ENCODE results near the gene PGM5.
"Not testable (repeated sequence)": the region's sequence is repeated elsewhere in the genome, so short reads cannot be mapped to it uniquely, and the experiment has no call there.

DNA sequence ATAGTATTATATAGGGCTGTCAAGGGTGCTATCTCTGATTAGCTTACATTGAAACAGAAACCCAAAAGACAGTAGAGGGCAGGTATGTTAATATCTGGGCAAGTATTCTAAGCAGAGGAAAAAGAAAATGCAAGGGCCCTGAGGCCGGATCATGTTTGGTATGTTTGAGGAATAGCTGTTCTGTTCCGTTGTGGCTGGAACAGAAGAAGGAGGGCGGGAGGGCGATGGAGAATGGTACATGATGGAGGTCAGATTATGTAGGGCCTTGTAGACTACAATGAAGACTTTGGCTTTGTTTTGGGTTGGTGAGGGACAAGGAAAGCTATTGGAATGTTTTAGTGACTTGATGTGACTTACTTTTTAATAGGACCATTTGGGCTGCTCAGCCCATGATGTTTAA, 19.4 kb downstream of the PGM5 start:
- not testable (repeated sequence) for TF ChIP-seq CREB1 (IDR thresholded peaks at IDR 0.05); RFX5 (IDR thresholded peaks at IDR 0.05; ENCODE audit: borderline replicate concordance, low read depth, low read length); CEBPB (IDR thresholded peaks at IDR 0.05; ENCODE audit: low read depth, low read length); POLR2AphosphoS5 (IDR thresholded peaks at IDR 0.05; ENCODE audit: low read depth, low read length); SRF (IDR thresholded peaks at IDR 0.05; ENCODE audit: low read depth, low read length); SIN3A (conservative IDR thresholded peaks at IDR 0.05 in 1 of 2, IDR thresholded peaks at IDR 0.05 in 1 of 2; ENCODE audit: low read depth in 1 of 2, low read length in 2 of 2); EZH2 (IDR thresholded peaks at IDR 0.05; ENCODE audit: low read depth, low read length, severe bottlenecking); BRCA1 (IDR thresholded peaks at IDR 0.05; ENCODE audit: low read depth, low read length)
- TF ChIP-seq, protein P1, sequence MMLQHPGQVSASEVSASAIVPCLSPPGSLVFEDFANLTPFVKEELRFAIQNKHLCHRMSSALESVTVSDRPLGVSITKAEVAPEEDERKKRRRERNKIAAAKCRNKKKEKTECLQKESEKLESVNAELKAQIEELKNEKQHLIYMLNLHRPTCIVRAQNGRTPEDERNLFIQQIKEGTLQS (IDR thresholded peaks at IDR 0.05; ENCODE audit: insufficient read depth, low read depth, low read length), result not testable (repeated sequence)
- TF ChIP-seq, protein P2, sequence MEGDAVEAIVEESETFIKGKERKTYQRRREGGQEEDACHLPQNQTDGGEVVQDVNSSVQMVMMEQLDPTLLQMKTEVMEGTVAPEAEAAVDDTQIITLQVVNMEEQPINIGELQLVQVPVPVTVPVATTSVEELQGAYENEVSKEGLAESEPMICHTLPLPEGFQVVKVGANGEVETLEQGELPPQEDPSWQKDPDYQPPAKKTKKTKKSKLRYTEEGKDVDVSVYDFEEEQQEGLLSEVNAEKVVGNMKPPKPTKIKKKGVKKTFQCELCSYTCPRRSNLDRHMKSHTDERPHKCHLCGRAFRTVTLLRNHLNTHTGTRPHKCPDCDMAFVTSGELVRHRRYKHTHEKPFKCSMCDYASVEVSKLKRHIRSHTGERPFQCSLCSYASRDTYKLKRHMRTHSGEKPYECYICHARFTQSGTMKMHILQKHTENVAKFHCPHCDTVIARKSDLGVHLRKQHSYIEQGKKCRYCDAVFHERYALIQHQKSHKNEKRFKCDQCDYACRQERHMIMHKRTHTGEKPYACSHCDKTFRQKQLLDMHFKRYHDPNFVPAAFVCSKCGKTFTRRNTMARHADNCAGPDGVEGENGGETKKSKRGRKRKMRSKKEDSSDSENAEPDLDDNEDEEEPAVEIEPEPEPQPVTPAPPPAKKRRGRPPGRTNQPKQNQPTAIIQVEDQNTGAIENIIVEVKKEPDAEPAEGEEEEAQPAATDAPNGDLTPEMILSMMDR (IDR thresholded peaks at IDR 0.05; ENCODE audit: control extremely low read depth in 1 of 3, insufficient read depth in 1 of 3, low read depth in 1 of 3, low read length in 3 of 3), result not testable (repeated sequence)
